ENCODE data around the gene GRIPAP1.
"Not testable (repeated sequence)": the region's sequence is repeated elsewhere in the genome, so short reads cannot be mapped to it uniquely, and the experiment has no call there.

Gene GRIPAP1

DNA sequence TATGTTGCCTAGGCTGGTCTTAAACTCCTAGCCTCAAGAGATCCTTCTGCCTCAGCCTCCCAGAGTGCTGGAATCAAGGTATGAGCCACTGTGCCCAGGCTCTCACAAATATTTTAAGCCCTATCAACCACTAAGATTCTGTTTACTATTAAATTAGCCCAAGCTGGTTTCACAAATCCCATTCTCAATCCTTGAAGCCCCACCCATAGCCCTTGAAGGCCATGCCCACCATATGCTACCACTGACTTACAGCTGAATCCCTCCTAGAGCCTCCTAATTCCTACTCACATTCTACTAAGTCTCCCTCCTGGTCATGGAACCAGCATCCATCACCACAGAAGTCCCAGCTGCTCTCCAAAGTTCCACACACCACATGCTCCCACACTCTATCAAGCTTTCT, 9.7 kb downstream of the GRIPAP1 start:
- DNase-seq = no peak

DNA sequence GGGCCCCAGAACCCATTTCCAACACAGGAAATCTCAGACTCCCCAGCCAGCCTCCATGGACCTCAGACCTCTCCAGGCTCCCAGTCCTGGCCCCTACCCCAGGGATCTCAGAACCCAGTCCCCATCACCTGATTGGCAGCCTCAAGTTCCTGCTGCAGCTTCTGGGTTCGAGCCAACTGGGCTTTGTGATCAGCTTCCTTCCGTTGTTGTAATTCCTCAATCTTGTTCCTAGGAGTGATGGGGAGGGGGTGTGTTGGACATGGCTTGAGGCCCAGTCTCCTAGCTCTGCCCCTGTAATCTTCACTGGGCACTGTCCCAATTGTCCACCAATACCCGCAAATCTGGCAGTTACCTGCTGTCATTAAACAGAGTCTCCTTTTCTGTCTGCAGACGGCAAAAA, 12.6 kb downstream of the GRIPAP1 start:
- DNase-seq = no peak

DNA sequence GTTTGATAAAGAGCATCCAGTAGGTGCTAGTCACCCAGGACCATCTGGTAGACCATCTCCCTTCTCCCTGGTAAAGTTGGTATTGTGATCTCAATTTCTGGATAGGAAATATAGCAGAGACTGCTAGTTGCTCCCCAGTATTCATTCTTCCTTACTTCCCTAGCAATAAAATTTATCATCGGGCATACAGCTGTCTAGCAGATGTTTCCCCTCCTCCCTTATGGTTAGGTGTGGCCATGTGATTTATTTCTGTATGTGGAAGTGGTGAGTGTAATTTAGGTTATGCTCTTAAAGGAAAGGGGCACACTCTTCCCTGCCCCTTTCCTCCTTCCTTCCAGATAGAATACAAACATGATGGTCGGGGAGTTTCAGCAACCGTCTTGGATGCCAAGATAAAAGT, 18.2 kb downstream of the GRIPAP1 start:
- no peak for DNase-seq

DNA sequence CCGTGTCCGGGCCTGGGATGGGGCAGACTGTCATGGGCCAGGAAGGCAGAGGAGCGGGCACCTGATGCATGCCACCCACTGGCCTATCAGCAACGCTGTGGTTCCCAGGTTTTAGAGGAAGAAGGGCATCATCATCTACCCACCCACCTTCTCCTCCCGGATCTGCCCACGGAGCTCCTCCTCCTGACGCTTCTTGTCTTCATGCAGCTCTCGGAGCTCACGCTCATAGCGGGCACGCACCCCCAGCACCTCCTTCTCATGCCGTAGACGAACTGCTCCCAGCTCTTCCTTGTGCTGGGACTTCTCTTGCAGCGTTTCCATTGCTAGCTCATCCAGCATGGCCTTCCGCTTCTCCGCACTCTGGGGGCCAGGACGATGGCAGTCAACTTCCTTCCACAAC, 19.0 kb downstream of the GRIPAP1 start:
- no peak for DNase-seq

DNA sequence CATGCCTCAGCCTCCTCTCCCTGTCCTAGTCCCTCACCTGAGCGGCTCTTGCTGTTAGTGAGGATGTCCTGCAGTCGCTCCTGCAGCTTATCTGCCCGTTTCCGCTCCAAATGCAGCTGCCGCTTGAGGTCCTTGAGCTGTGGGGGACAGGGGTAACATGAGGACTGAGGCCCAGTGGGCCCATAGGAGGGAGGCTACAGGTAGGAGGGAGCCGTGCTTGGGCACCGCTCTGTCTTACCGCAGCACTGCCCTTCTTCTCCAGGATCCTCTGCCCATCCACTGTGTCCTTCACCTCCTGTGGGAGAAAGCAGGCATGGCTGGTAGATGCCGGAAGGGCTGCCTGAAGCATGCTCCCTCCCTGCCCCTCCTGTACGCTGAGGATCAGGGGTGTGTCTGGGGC, 20.9 kb downstream of the GRIPAP1 start:
- DNase-seq = no peak

DNA sequence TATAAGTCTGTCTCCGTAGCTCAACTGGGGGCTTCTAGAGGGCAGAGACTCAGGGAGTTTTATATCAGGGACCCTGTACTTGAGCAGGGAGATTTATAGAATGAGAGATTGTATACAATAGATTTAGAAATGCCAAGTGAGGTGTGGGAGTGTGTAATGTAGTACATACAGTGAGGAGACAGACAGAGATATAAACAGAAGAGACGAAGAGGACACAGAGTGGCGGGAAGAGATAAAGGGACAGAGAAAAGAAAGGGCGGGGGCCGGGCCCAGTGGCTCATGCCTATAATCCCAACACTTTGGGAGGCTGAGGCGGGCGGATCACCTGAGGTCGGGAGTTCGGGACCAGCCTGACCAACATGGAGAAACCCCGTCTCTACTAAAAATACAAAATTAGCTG, 21.7 kb downstream of the GRIPAP1 start:
- DNase-seq = not testable (repeated sequence)

DNA sequence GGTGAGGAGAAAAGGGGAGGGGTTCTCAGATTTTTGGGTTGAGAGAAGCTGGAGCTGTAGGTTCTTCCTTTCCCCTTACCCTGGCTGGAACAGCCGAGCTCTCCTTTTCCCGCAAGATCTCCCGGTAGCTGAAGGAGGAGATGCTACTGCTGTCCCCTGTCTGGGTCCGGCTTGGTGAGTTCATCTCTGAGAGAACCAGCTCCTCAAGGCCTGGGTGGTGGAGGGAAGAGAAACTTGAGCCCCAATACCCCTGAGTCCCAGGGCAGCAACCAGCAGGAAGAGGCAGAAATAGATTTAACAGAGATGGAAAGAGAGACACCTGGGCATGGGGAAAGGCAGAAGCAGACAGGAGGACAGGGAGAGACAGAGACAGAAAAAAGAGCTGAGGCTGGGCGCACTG, 23.8 kb downstream of the GRIPAP1 start:
- DNase-seq = no peak

DNA sequence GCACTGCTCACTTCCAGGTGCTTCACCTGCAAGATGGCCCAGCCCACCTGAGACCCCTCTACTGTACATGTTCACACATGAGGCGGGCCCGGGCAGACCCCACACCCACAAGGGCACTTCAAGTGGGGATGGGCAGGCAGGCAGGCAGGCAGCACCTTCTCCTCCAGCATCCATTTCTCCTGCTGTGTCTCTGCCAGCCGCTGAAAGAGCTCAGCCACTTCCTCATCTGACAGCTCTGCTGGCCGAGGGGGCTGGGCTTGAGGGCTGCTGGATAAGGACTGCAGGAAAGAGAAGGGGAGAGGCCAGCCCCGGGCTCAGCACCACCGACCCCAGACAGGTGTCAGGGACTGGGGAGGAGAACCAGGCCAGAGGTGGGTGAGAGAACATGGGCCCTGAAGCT, 26.0 kb downstream of the GRIPAP1 start:
- DNase-seq = no peak

DNA sequence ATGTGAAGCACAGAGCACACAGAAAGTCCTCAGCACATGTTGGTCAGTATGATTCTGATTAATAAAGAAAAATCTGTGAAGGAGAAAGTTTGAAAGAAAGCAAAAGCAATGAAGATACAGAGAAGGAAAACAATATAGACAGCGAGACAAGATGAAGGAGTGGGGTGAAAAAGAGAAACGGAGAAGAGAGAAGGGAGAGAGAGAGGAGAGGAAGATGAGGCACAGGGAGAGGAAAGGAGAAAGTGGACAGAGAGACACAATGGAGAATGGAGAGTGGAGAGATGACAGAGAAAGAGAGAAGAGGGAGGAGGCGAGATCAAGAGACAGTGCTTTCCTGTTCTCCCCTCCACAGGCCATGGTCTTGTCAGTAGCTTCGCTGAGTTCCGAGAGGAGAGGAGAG, 26.5 kb downstream of the GRIPAP1 start:
- DNase-seq = no peak

DNA sequence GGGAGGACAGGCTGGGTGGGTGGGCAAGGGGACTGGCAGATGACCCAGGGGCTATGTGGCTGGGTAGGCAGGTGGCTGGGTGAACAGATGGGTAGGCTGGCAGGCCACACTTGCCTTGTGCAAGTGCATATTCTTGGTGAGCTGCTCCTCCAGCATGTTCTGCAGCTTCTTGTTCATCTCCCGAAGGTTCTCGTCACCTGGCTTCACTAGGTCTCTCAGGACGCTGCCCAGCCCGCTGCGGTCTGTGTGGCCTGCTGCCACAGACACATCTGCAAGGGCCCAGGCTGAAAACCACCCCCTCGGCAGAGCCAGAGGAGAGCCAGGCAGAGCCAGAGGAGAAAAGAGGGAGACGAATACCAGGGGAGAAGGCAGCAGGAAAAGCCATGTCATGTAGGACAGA, 27.0 kb downstream of the GRIPAP1 start:
- no peak for DNase-seq

DNA sequence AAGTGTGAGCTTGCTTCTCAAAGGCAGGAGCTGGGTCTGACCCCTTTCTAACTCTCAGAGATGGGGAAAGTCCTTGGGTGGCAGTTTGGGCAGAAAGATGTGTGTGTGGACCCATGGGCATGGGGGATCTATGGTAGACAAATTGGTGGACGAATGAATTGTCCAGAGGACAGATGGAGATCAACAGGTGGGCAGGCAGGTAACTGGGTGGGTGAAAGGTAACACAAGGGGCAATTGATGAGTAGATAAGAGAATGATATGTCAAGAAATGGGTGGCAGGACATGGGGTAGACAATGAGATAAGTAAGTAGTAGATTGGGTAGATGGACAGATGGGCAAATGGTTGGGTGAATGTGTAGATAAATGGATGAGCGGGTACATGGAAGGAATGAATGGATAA, 27.5 kb downstream of the GRIPAP1 start:
- DNase-seq = no peak

DNA sequence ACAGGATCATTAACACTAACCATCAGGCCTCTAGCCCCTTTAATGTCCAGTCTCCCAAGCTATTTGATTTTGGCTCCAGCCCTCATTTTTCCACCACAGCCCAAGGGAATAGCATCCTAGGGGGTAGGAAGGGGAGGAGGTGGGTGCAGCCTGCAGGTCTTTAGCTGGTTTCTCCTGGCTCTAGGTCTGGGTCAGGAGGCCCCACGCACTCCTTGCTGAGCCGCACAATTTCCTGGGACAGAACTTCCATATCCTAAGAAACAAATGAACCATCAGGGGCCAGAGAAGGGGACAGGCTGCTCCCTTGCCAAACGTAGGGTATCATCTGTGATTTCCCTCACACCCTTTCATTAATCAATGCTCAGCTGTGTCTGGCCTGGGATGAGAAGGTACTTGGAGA, 28.0 kb downstream of the GRIPAP1 start:
- no peak for DNase-seq

DNA sequence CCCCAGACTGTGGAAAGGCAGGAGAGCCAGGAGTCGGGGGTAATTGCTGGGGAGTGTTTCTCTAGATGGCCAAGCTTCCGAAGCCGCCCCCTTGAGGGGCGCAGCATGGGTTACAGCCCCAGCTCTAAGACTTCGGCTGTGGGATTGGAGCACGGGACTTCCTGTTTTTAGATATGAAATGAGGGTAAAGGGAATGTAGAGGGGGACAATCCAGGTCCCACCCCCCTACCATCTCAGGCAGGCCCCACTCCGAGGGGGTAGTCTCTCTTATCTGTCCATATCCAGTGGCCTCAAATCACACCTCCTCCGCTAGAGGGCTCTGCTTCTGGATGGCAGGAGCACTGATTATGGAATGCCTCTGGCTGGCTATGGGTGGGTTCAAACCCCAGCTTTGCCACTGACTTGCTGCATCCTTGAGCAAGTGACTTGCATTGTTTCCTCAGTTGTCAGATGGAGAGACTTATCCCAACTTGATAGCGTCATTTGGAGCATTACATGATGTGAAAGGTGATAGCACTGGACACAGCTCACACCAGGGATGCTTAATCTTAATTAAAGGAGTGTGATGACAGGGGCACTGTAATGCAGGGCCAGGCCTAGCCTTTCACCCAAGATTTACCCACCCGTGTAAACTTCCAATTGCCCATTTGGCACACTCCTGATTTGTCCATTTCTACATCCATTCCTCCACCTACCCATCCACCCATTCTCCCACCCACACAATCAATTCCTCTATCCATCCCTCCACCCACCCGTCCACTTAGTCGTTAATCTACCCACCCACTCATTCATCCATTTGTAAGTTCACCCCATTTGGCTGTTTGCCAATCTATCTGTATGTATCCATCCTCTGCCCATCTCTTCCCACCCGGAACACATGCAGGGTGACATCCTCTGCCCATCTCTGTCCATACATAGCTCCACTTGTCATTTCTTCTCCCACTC, 29.6 kb downstream of the GRIPAP1 start:
- DNase-seq = peak; percentile 62

DNA sequence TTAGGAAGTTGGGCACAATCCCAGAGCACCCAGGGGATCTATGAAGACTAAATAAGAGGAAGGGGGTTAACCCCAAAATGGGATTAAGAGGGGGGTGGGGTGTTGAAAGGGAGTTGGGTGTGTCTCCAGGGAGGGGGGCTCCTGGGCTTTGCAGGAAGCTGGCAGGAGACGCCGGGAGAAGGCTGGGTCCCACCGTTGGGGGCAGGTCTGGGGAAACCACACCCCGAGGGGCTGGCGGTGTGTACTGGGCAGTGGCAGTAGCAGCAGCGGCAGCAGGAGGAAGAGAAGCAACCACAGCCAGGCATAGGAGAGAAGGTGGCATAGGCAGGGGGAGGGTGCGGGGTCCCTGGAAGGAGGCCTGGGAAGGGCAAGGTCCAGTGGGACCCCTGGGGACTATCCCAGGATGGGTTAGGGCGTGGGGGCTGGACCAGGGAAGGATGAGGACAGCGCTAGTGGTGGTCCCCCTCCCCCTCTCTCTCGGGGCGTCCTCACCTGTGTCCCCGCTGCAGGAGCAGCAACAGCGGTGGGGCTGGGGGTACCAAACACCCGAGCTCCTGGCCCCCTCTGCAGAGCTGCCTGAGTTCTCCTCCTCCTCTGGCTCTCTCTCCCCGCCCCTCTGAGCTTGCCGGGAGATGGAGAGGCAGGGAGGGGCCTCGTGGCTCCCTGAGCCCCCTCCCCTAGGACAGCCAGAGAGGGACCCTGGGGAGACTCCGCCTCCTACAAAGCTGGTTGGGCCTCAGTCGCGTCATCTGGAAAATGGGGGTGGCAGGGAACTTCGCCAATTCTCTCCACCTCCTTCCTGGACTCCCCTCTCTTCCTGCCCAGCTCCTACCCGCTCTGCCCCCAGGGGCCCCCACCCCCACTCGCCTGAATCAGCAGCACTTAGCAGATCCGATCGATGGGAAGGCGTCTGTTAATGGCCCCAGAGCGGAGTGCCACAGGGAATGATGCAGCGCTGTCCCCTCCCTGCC, 30.5 kb downstream of the GRIPAP1 start, which contains the start of gene KCND1:
Gene KCND1, minus strand, starts transcription at position 596 of the 971 bp plus-strand sequence. CDS start 1,573 bp downstream, outside the sequence.
- DNase-seq = no peak

DNA sequence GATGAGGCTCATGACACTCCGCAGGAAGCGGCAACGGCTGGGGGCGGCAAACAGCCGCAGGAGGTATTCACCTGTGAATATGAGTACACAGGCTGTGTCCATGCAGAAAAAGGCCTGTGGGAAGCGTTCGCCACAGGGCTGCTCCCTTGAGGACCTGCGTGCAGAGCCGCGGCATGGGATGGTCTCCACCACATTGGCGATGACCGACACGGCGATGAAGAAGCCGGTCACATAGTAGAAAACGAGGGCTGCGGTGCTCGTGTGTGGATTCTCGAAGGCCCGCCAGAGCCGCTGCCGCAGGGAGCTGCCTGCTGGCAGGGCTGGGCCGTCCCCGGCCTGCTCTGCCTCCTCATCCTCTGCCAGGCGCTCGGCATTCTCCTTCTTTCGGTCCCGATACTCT, 32.6 kb downstream of the GRIPAP1 start:
- no peak for DNase-seq

DNA sequence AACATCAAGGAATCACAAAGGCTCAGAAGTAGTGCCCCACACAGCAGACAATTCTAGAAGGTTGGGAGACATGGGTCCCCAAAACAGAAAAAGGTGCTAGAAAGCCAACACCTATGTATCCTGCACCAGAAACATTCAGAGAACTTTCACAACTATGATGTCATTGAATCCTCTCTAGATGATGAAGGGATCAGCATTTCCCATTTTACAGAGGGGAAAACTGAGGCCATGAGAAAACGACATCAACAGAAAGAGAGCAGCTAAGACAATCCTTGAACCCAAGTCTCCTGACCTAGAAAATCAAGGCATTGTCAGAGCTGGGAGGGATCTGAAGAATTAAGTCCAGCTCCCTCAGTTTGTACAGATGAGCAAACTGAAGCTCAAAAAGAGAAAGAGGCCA, 33.7 kb downstream of the GRIPAP1 start:
- DNase-seq = no peak

DNA sequence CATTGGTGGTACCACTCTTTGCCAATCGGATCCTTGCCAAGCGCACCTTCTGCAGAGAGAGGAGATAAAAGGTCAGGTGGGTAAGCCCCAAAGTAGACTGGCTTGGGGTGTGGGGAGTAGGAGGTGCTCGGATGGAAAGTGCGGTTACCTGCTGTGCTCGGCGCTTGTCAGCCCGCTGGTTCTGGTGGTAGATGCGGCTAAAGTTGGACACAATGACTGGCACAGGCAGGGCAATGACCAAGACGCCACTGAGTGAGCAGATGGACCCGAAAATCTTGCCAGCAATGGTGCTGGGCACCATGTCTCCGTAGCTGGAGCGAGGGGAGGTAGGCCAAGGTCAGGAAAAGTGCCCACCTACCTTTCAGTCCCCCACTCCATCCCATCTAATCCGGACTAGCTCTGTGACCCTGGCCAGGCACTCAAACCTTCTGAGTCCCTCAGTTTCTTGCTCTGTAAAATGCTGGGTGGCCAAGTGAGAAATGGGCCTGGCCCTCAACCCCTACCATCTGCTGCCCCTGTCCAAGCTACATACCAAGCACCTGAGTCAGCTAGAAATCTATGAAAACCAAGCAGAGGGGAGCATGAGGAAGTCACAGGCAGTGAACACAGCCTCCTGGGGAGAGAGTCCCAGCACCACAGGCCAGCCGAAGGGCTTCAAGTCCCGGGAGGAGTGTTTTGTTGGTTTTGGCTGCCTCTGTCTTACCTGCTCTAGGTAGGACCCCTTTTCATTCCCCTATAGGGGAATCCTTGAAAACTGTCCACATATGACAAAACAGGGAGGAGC, 35.1 kb downstream of the GRIPAP1 start:
- no peak for DNase-seq

DNA sequence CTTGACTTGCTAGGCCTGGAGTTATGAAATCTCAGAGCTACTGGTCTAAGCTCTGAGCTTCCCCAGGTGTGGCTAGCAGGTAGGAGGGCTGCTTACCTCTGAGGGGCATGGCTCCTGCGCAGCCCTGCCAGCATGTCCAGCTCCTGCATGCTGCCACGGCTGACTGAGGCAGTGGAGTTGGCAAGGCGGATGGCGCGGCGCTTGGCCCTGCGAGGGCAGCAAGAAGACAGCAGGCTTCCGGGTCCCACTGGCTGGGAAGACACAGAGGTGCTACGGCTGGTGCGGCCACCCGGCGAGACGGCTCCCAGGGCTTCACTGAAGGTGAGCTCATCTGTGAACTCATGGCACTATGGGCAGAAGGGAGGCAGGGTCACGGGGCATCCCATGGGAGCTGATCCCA, 36.1 kb downstream of the GRIPAP1 start:
- no peak for DNase-seq

DNA sequence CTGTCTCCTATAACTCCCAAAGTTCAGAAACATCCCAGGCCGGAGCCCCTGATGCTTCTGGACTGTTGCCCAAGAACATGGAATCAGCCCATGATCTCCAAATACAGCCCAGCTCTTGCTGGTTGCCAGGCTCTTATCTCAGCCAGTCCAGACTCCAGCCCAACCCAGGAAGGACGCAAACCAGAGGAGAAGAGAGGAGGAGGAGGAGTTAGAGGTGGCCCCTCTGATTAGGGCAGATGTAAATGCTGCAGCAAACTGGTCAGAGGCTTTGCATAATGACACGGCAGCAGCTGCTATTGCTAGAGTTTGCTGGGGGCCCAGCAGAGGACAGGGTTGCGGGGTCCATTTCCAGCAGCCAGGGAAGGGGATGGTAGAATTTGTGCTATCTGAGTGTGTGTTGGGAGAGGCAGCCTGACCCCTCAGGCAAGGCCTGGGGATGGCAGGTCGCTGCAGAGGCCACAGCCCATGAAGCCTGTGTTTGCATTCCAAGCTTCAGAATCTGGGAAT, 40.4 kb downstream of the GRIPAP1 start:
- peak; percentile 92 for DNase-seq

DNA sequence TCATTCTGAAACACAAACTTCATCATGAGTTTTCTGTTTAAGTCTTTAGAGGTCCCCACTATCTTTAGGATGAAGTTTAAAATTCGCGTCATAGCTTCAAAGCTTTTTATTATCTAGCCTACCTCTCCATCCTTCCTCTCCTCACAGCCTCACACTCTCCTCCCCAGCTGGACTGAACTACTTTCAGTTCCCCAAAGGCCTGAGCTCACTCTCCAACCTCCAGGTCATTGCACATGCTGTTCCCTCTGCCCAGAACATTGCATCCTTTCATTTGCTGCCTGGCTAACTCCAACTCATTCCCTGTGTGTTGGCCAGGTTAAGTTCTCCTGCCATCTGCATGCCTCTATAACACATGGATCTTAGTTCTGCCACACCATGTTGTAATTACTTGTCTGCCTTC, 41.8 kb downstream of the GRIPAP1 start:
- no peak for DNase-seq

DNA sequence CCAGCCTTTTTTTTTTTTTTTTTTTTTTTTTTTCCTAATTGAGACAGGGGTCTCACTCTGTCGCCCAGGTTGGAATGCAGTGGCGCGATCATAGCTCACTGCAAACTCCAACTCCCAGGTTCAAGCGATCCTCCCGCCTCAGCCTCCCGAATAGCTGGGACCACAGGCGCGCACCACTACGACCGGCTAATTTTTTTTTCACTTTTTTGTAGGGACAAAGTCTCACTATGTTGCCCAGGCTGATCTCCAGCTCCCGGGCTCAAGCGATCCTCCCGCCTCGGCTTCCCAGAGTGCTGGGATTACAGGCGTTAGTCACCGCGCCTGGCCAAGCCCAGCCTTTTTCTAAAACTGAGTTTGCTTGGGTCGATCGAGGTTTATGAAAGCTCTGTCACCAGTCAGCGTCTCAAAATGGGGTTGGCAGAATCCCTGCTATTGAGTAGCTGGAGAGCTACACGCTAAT, 43.4 kb downstream of the GRIPAP1 start:
- peak; percentile 57 for DNase-seq

All from hematopoietic multipotent progenitor cell treated with erythropoietin and hydrocortisone succinate and interleukin-3 and kit ligand, for 6 days (in vitro differentiated cells).